Measurements from ENCODE around the gene TMEFF1. TPM values are rescaled to one million over a fixed set of nuclear protein-coding genes. Genes with fewer than 3 reads are reported as not detected.

TMEFF1 gene
- total RNA-seq, 1 donor from 2014 or later: 9.1 TPM

DNA sequence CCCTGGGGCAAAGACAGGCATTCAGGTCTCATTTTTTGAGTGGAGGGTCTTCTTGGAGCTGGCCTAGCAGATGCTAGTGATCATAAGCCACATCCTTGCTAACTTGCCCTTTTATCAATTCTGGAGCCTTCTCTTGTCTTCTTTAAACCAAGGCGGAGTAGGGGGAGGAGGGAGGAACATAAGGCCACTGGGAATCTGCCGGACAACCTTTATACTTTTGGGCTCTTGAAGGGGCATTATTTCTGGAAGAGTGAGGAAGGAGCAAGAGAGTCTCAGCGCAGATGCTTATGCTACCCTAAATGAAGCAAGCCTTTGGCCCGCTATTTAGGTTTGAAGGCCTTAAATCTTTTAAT lies 2.0 kb downstream of the TMEFF1 start:
- H3K36me3 Mint-ChIP-seq (ENCODE audit: unreplicated experiment): no peaks in the 10 kb centered on the region
- no peaks in the 10 kb centered on the region for H3K27me3 Mint-ChIP-seq (ENCODE audit: unreplicated experiment)
- DNase-seq (ENCODE audit: extremely low spot score, unreplicated experiment): no peak
- no peaks in the 10 kb centered on the region for H3K9me3 Mint-ChIP-seq (ENCODE audit: unreplicated experiment)
- H3K27ac Mint-ChIP-seq (ENCODE audit: unreplicated experiment): no peak overlapping the region
- H3K4me1 Mint-ChIP-seq (ENCODE audit: unreplicated experiment): peaks cover 12% of the 10 kb centered on the region
- peak overlapping the region; percentile 12 for H3K4me3 Mint-ChIP-seq (ENCODE audit: unreplicated experiment)
- TF ChIP-seq, protein P1, sequence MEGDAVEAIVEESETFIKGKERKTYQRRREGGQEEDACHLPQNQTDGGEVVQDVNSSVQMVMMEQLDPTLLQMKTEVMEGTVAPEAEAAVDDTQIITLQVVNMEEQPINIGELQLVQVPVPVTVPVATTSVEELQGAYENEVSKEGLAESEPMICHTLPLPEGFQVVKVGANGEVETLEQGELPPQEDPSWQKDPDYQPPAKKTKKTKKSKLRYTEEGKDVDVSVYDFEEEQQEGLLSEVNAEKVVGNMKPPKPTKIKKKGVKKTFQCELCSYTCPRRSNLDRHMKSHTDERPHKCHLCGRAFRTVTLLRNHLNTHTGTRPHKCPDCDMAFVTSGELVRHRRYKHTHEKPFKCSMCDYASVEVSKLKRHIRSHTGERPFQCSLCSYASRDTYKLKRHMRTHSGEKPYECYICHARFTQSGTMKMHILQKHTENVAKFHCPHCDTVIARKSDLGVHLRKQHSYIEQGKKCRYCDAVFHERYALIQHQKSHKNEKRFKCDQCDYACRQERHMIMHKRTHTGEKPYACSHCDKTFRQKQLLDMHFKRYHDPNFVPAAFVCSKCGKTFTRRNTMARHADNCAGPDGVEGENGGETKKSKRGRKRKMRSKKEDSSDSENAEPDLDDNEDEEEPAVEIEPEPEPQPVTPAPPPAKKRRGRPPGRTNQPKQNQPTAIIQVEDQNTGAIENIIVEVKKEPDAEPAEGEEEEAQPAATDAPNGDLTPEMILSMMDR (IDR thresholded peaks at IDR 0.05): no peak

DNA sequence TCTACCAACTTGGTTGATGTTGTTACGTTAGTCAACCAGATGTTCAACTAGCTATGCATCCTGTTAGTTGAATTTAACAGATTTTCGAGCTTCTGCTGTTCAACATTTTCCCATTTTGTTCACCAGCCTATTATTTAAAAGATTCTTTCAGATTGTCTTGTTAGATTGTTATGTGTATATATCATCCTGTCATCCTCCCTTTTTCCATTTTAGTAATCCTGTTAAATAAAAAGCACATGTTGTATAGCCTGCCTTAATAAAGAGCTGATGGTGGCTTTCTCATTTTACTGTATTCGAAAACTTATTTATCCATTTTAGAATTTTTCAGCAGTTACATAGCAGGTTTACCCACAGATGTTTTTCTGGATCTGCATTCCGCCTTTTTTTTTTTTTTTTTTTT lies 4.3 kb downstream of the TMEFF1 start:
- no peak for DNase-seq (ENCODE audit: extremely low spot score, unreplicated experiment)
- H3K27me3 Mint-ChIP-seq (ENCODE audit: unreplicated experiment): no peaks in the 10 kb centered on the region
- peaks cover 12% of the 10 kb centered on the region for H3K4me1 Mint-ChIP-seq (ENCODE audit: unreplicated experiment)
- H3K36me3 Mint-ChIP-seq (ENCODE audit: unreplicated experiment): no peaks in the 10 kb centered on the region
- H3K9me3 Mint-ChIP-seq (ENCODE audit: unreplicated experiment): no peaks in the 10 kb centered on the region
- H3K4me3 Mint-ChIP-seq (ENCODE audit: unreplicated experiment): no peak overlapping the region
- TF ChIP-seq, protein P1 (IDR thresholded peaks at IDR 0.05): no peak
- H3K27ac Mint-ChIP-seq (ENCODE audit: unreplicated experiment): no peak overlapping the region

DNA sequence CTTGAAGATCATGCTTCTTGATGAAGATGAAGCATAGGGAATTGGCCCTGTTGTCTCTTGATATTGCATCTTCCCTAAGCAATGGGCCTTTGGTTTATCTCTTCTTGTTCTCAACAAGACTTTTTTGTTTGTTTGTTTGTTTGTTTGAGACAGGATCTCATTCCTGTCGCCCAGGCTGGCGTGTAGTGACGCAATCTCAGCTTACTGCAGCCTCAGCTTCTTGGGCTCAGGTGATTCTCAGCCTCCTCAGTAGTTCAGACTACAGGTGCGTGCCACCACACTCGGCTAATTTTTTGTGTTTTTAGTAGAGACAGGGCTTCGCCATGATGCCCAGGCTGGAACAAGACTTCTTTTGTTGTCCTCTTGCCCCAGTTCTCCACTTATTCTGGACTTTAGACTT lies 5.2 kb downstream of the TMEFF1 start:
- Mint-ChIP-seq H3K4me1 (ENCODE audit: unreplicated experiment) (peaks cover 11% of the 10 kb centered on the region), H3K27ac (ENCODE audit: unreplicated experiment) (no peak overlapping the region), H3K27me3 (ENCODE audit: unreplicated experiment) (no peaks in the 10 kb centered on the region), H3K4me3 (ENCODE audit: unreplicated experiment) (no peak overlapping the region), H3K9me3 (ENCODE audit: unreplicated experiment) (no peaks in the 10 kb centered on the region), H3K36me3 (ENCODE audit: unreplicated experiment) (no peaks in the 10 kb centered on the region)
- no peak for DNase-seq (ENCODE audit: extremely low spot score, unreplicated experiment)
- TF ChIP-seq, protein P1 (IDR thresholded peaks at IDR 0.05): no peak

DNA sequence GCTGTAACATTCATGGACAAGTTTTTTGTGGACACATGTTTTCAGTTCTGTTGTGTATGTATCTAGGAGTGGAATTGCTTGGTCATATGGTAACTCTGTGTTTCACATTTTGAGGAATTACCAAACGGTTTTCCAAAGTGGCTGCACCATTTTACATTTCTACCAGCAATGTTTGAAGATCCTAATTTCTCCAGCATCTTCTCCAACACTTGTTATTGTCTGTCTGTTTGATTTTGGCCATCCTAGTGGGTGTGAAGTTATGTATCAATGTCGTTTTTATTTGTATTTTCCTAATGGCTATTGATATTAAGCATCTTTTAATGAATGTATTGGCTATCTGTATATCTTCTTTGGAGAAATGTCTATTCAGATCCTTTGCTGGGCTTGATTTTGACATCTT lies 6.9 kb downstream of the TMEFF1 start:
- H3K36me3 Mint-ChIP-seq (ENCODE audit: unreplicated experiment): no peaks in the 10 kb centered on the region

DNA sequence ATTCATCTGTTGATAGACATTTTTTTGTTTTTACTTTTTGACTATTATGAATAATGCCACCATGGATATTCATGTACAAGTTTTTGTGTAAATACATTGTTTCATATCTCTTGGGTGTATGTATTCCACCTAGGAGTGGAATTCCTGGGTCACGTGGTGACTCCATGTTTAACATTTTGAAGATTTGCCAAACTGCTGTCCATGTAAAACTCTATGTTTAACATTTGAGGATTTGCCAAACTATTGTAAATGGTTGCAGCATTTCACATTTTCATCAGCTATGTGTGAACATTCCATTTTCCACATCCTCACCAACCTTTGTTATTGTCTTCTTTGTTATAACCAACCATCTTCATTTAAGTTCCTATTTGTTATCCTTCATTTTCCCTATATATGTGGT lies 12.2 kb downstream of the TMEFF1 start:
- Mint-ChIP-seq H3K9me3 (ENCODE audit: unreplicated experiment) (no peaks in the 10 kb centered on the region), H3K27me3 (ENCODE audit: unreplicated experiment) (no peaks in the 10 kb centered on the region), H3K4me3 (ENCODE audit: unreplicated experiment) (no peak overlapping the region), H3K36me3 (ENCODE audit: unreplicated experiment) (no peaks in the 10 kb centered on the region), H3K4me1 (ENCODE audit: unreplicated experiment) (peaks cover 4% of the 10 kb centered on the region), H3K27ac (ENCODE audit: unreplicated experiment) (no peak overlapping the region)
- DNase-seq (ENCODE audit: extremely low spot score, unreplicated experiment): no peak
- TF ChIP-seq, protein P1 (IDR thresholded peaks at IDR 0.05): no peak

More for the DNA sequence above, 6.9 kb downstream of the TMEFF1 start:
- no peaks in the 10 kb centered on the region for H3K9me3 Mint-ChIP-seq (ENCODE audit: unreplicated experiment)
- DNase-seq (ENCODE audit: extremely low spot score, unreplicated experiment): no peak
- TF ChIP-seq, protein P1 (IDR thresholded peaks at IDR 0.05): no peak
- H3K27ac Mint-ChIP-seq (ENCODE audit: unreplicated experiment): no peak overlapping the region
- H3K4me1 Mint-ChIP-seq (ENCODE audit: unreplicated experiment): peaks cover 3% of the 10 kb centered on the region
- no peaks in the 10 kb centered on the region for H3K27me3 Mint-ChIP-seq (ENCODE audit: unreplicated experiment)
- H3K4me3 Mint-ChIP-seq (ENCODE audit: unreplicated experiment): no peak overlapping the region
